Naive thymus-derived CD4-positive, alpha-beta T cell (primary cell): ENCODE measurements around the gene ZFP30. TPM values are rescaled to one million over a fixed set of nuclear protein-coding genes. Genes with fewer than 3 reads are reported as not detected.

Source experiments
- ATAC-seq: fragments of 150-1000 bp; cut with Tn5 transposase; 2 replicates; pipeline ENCODE4 v1.10.0; 2021; ENCODE audit warnings: mild to moderate bottlenecking, moderate library complexity
- CTCF ChIA-PET: fragments of 350-600 bp; sonication (Branson Sonifier 250); formaldehyde crosslinking; loops from one replicate; lab custom pipeline; 2021; ENCODE audit warnings: antibody characterized with exemption; lab: Charles Lee
- POLR2A ChIA-PET: fragments of 350-600 bp; sonication (Branson Sonifier 250); formaldehyde crosslinking; loops from one replicate; lab custom pipeline; 2021; ENCODE audit warnings: antibody characterized with exemption, inconsistent platforms; lab: Charles Lee
- DNase-seq, 9 donors: peaks; one replicate each; pipeline versions ENCODE4 v3.0.0 to v3.0.0-alpha.2; 2020 to 2022; ENCODE audit warnings: mixed read lengths in 1 of 9
- H3K27ac ChIP-seq: one replicate; pipeline ENCODE4 v1.7.0; 2013; ENCODE audit warnings: mild to moderate bottlenecking, low read depth, low read length, moderate library complexity
- H3K27me3 ChIP-seq, 2 donors: one replicate each; pipeline ENCODE4 v1.7.0; 2013; ENCODE audit warnings: low read length in 2 of 2, mild to moderate bottlenecking in 2 of 2, moderate library complexity in 2 of 2; ENCODE audit not compliant: control insufficient read depth in 2 of 2, insufficient read depth in 2 of 2
- H3K36me3 ChIP-seq, 3 experiments: 1 replicate in 2 of 3; 2 replicates in 1 of 3; pipeline ENCODE4 v1.7.0; 2013; ENCODE audit warnings: low read length in 3 of 3, mild to moderate bottlenecking in 3 of 3, moderate library complexity in 1 of 3; ENCODE audit not compliant: insufficient read depth in 3 of 3, control insufficient read depth in 2 of 3
- H3K4me1 ChIP-seq, 2 donors: one replicate each; pipeline ENCODE4 v1.7.0; 2013; ENCODE audit warnings: low read length in 2 of 2, mild to moderate bottlenecking in 2 of 2, moderate library complexity in 1 of 2; ENCODE audit not compliant: control insufficient read depth in 2 of 2, insufficient read depth in 2 of 2
- H3K4me3 ChIP-seq: 2 replicates; pipeline ENCODE4 v1.7.0; 2013; ENCODE audit warnings: mild to moderate bottlenecking, low read length
- H3K9me3 ChIP-seq, 3 experiments: 1 replicate in 2 of 3; 2 replicates in 1 of 3; pipeline ENCODE4 v1.7.0; 2013; ENCODE audit warnings: low read length in 3 of 3; ENCODE audit not compliant: control insufficient read depth in 2 of 3
- H3K27ac Mint-ChIP-seq, 9 donors: one replicate each; pipeline ENCODE4 v1.8.0; 2020 to 2022; ENCODE audit warnings: mixed read lengths in 9 of 9, mild to moderate bottlenecking in 8 of 9, moderate library complexity in 5 of 9, inconsistent platforms in 2 of 9
- H3K27me3 Mint-ChIP-seq, 5 donors: one replicate each; pipeline ENCODE4 v1.8.0; 2021 to 2022; ENCODE audit warnings: mixed read lengths in 5 of 5, mild to moderate bottlenecking in 1 of 5
- H3K36me3 Mint-ChIP-seq, 5 donors: one replicate each; pipeline ENCODE4 v1.8.0; 2020 to 2022; ENCODE audit warnings: mixed read lengths in 5 of 5, mild to moderate bottlenecking in 3 of 5, inconsistent platforms in 1 of 5
- H3K4me1 Mint-ChIP-seq, 7 donors: one replicate each; pipeline ENCODE4 v1.8.0; 2020 to 2022; ENCODE audit warnings: mixed read lengths in 7 of 7, mild to moderate bottlenecking in 3 of 7, inconsistent platforms in 1 of 7
- H3K4me3 Mint-ChIP-seq, 10 donors: one replicate each; pipeline ENCODE4 v1.8.0; 2020 to 2022; ENCODE audit warnings: mild to moderate bottlenecking in 10 of 10, mixed read lengths in 10 of 10, moderate library complexity in 6 of 10, inconsistent platforms in 2 of 10
- H3K9me3 Mint-ChIP-seq, 11 donors: one replicate each; pipeline ENCODE4 v1.8.0; 2020 to 2022; ENCODE audit warnings: mixed read lengths in 11 of 11, mild to moderate bottlenecking in 4 of 11, inconsistent platforms in 1 of 11, moderate library complexity in 1 of 11
- intact Hi-C, 2 donors: fragments of 100-400 bp; cut with micrococcal nuclease; formaldehyde crosslinking; loops; one replicate each; pipeline ENCODE4 v1.15.1; 2023
- polyA plus RNA-seq, 2 donors: library from polyadenylated mRNA; unstranded; fragments of 300-500 nt; fragmentation: Illumina TruSeq; gene quantifications; one replicate each; pipeline ENCODE4 v1.2.3, GENCODE V29; 2021
- total RNA-seq, 6 experiments: library from RNA in 5 of 6; stranded (reverse) in 5 of 6; gene quantifications; 1 replicate in 5 of 6; 2 replicates in 1 of 6; pipeline ENCODE4 v1.2.3 and lab custom pipeline; 2021 to 2026

ZFP30 gene
- total and polyA plus RNA-seq, 7 experiments from 2014 or later: 2.7 to 18.9 (median 10.7) TPM

DNA sequence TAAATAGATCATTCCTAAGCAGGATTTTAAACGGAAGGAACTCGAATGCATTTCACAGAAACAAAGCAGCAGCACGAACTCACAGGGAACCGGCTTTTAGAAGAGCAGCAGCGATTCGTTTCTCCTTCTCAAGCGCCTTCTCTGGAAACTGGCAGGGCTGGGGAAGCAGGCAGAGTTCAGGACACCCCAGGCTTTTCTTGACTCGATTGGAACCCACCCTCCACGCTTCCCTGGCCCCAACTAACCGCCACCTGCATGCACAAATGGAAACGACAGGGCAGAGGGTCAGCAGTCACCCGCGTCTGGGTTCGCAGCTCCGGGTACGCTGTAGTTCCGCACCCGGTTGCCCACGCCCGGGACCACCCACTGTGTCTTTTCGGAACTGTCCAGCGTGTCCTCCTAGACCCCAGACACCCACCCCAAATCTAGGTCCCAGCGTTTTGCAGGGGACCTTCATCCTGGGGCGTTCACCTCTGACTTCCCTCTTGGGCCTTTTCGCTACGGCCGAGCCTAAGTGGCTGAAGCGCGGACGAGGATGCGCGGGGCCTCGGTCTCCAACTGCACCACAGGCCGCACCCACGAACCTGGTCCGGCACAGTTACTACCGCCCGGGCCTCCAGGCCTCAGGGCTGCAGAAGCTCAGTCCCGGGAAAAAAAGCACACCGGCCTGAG is 500 bp downstream of the ZFP30 start:
- Mint-ChIP-seq H3K36me3 (peaks cover 0 to 38% (median 12%) of the 10 kb centered on the region in 5 donors), H3K4me3 (peak overlapping the region; percentile 82 to 99 (median 96)), H3K4me1 (peaks cover 28 to 40% (median 34%) of the 10 kb centered on the region in 7 donors), H3K9me3 (peaks cover 0 to 40% (median 3%) of the 10 kb centered on the region in 11 donors), H3K27me3 (peaks cover 0 to 3% (median 0%) of the 10 kb centered on the region in 5 donors), H3K27ac (peak overlapping the region; percentile 81 to 99 (median 96))
- ChIA-PET CTCF (no interaction called here), POLR2A (interaction anchor here (0.9 to 1.3 kb wide), 3 partner anchors 36 to 186 kb away, joined by 3 to 7 read pairs (median 3); partner anchors contain the start of genes ZNF540, ZNF570 and ZNF571)
- intact Hi-C loops: loop anchor here (1.0 to 10.0 kb wide), 14 partner anchors 38 to 1440 kb away; partner anchors contain the start of genes ZNF527 (in 2 of the 2), ZNF540 (in 2 of the 2), ZNF571 (in 2 of the 2) and ZNF573 (in 2 of the 2)
- peak; percentile 25 for ATAC-seq
- Histone ChIP-seq H3K9me3 (no peaks in the 10 kb centered on the region), H3K27me3 (no peaks in the 10 kb centered on the region), H3K4me3 (peak overlapping the region; percentile 95), H3K4me1 (peaks cover 8 to 16% of the 10 kb centered on the region in 2 donors), H3K27ac (peak overlapping the region; percentile 89), H3K36me3 (peaks cover 0 to 15% (median 0%) of the 10 kb centered on the region in 3 experiments)
- peak in 8 of 9 donors; percentile 8 to 37 (median 20) for DNase-seq

DNA sequence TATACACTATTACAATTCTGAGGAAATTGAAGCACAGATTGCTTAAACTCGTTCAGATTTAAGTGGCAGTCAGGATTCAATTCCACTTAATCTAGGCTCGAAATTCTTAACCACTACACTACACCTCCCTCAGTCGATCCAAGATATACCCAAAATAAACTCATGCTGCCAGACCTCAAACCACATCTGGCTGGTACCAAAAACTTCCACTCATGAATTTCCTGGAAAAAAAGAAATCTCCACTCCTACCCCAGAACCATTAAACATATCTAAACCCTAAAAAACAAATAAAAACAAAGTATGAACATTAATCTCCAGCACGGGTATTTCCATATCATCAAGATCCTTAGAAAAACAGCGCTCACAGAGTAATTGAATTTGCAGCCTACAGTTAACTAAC is 1.1 kb downstream of the ZFP30 start:
- no peak for ATAC-seq
- intact Hi-C loops: loop anchor here (10.0 kb wide), 5 partner anchors 439 to 1439 kb away; partner anchors contain the start of genes KCNK6 (in 1 of the 2), YIF1B (in 1 of the 2), ZNF146 (in 1 of the 2) and ZNF383 (in 1 of the 2)
- ChIA-PET POLR2A (interaction anchor here (1.4 kb wide), 1 partner anchor 60 kb away, joined by 3 read pairs; the partner anchor contains the start of gene ZNF571), CTCF (no interaction called here)
- peaks cover 0 to 3% (median 0%) of the 10 kb centered on the region in 5 donors for H3K27me3 Mint-ChIP-seq
- peaks cover 0 to 41% (median 4%) of the 10 kb centered on the region in 11 donors for H3K9me3 Mint-ChIP-seq
- H3K27me3 ChIP-seq: no peaks in the 10 kb centered on the region
- H3K27ac Mint-ChIP-seq: peak overlapping the region; percentile 81 to 99 (median 96)
- H3K36me3 ChIP-seq: peaks cover 0 to 15% (median 0%) of the 10 kb centered on the region in 3 experiments
- peak overlapping the region; percentile 89 for H3K27ac ChIP-seq
- peaks cover 0 to 42% (median 17%) of the 10 kb centered on the region in 5 donors for H3K36me3 Mint-ChIP-seq
- peak overlapping the region; percentile 82 to 99 (median 96) for H3K4me3 Mint-ChIP-seq
- H3K4me1 ChIP-seq: peaks cover 8 to 16% of the 10 kb centered on the region in 2 donors
- H3K4me1 Mint-ChIP-seq: peaks cover 28 to 40% (median 34%) of the 10 kb centered on the region in 7 donors
- no peaks in the 10 kb centered on the region for H3K9me3 ChIP-seq
- DNase-seq: peak in 3 of 9 donors; percentile 2 to 18 (median 7)
- H3K4me3 ChIP-seq: peak overlapping the region; percentile 95

GRCh38 chr19:37635076-37636056 is 19.9 kb downstream of the ZFP30 start:
- Mint-ChIP-seq H3K36me3 (peaks cover 32 to 57% (median 50%) of the 10 kb centered on the region in 5 donors), H3K4me1 (peaks cover 0 to 2% (median 0%) of the 10 kb centered on the region in 7 donors), H3K27ac (no peak overlapping the region), H3K4me3 (no peak overlapping the region), H3K9me3 (peaks cover 9 to 94% (median 56%) of the 10 kb centered on the region in 11 donors), H3K27me3 (no peaks in the 10 kb centered on the region)
- H3K4me1 ChIP-seq: no peaks in the 10 kb centered on the region
- POLR2A ChIA-PET: no interaction called here
- H3K4me3 ChIP-seq: no peak overlapping the region
- intact Hi-C loops: no loop called here
- no peaks in the 10 kb centered on the region for H3K27me3 ChIP-seq
- no peak overlapping the region for H3K27ac ChIP-seq
- peaks cover 24 to 87% (median 25%) of the 10 kb centered on the region in 3 experiments for H3K9me3 ChIP-seq
- ATAC-seq (no peak), DNase-seq (no peak)
- CTCF ChIA-PET: no interaction called here
- peaks cover 3 to 31% (median 4%) of the 10 kb centered on the region in 3 experiments for H3K36me3 ChIP-seq

DNA sequence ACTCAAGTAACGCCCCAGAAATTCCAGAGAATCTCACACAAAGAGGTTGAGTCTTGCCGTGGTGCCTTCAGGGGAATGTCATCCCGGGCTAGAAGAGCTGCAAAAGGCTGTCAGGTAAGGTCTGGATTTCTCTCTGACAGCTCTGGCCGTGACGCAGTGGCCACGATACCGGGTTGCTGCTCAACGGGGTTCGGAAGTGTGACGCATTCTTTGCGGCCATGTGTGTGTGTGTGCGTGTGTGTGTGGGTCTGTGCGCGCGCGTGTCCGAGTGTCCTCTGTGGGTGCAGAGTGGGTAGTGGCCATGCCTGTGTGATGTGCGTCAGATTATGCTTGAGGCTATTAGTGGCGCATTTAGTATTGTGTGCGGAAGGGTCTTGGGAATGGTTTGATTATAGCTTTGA is 60.3 kb downstream of the ZFP30 start:
- Mint-ChIP-seq H3K9me3 (peaks cover 5 to 75% (median 36%) of the 10 kb centered on the region in 11 donors), H3K27me3 (no peaks in the 10 kb centered on the region), H3K27ac (peak overlapping the region; percentile 93 to 100 (median 99)), H3K4me1 (peaks cover 13 to 56% (median 39%) of the 10 kb centered on the region in 7 donors), H3K4me3 (peak overlapping the region; percentile 94 to 100 (median 98)), H3K36me3 (peaks cover 27 to 68% (median 48%) of the 10 kb centered on the region in 5 donors)
- Histone ChIP-seq H3K4me1 (peaks cover 7 to 18% of the 10 kb centered on the region in 2 donors), H3K36me3 (peaks cover 5 to 27% (median 8%) of the 10 kb centered on the region in 3 experiments), H3K27ac (peak overlapping the region; percentile 93), H3K9me3 (peaks cover 0 to 4% (median 0%) of the 10 kb centered on the region in 3 experiments), H3K4me3 (peak overlapping the region; percentile 80), H3K27me3 (no peaks in the 10 kb centered on the region)
- POLR2A ChIA-PET: interaction anchor here (0.6 to 7.0 kb wide), 18 partner anchors 20 to 1380 kb away, joined by 3 to 53 read pairs (median 4); partner anchors contain the start of genes SIPA1L3, WDR87, ZFP30 and ZNF146
- DNase-seq (peak in 4 of 9 donors; percentile 40 to 80 (median 57)), ATAC-seq (peak; percentile 60)
- intact Hi-C loops: loop anchor here (1.0 to 10.0 kb wide), 24 partner anchors 60 to 1480 kb away; partner anchors contain the start of genes ZFP30 (in 2 of the 2), ZNF420 (in 2 of the 2), ZNF527 (in 2 of the 2) and ZNF568 (in 2 of the 2)
- CTCF ChIA-PET: interaction anchor here (0.5 to 0.6 kb wide), 2 partner anchors 69 to 173 kb away, joined by 3 to 7 read pairs; no protein-coding TSS in a partner anchor

DNA sequence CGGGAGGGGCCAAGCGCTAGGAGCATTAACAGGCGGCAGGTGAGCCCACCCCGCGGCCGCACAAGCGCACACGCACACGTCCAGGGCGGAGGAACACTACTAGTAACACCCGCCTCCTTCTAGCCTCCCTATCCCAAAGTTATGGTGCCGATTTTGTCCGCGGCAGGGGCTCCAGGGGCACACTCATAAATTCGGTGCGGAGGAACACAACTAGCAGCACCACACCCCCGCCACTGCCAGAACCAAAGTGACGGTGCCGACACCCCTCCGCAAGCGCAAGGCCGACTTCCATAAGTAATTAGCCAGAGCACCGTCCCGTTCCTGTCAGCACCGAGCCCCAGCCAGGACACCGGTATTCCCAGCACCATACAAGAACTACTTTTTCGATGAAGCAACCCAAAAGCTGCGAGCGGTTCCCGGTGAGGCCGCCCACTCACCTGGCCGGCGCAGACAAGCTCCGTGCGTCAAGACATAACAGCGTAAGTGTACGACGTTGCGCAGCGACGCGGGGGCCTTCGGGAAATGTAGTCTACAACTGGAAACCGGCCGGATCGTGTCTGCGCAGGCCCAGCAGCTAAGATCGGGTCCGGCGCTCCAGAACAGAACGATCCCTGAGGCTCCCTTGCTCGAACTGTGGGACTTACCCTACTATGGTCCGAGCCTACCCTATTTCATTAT is 60.8 kb downstream of the ZFP30 start, which contains the start of the genes ZNF540 and ZNF571:
ZNF540 (plus strand) TSS at position 573 of the 678 bp plus-strand sequence. CDS start 3,572 bp downstream, outside the sequence.
ZNF571 (minus strand) TSS at position 489 of the 678 bp plus-strand sequence. CDS start 8,116 bp downstream, outside the sequence.
- ATAC-seq (peak; percentile 96), DNase-seq (peak; percentile 70 to 95 (median 92))
- Histone ChIP-seq H3K27me3 (no peaks in the 10 kb centered on the region), H3K27ac (peak within 1 kb of the TSS; percentile 93), H3K4me3 (peak within 1 kb of the TSS; percentile 80), H3K36me3 (peaks cover 3 to 21% (median 5%) of the 10 kb centered on the region in 3 experiments), H3K9me3 (peaks cover 0 to 4% (median 0%) of the 10 kb centered on the region in 3 experiments), H3K4me1 (peaks cover 7 to 18% of the 10 kb centered on the region in 2 donors)
- Mint-ChIP-seq H3K27me3 (no peaks in the 10 kb centered on the region), H3K9me3 (peaks cover 5 to 75% (median 32%) of the 10 kb centered on the region in 11 donors), H3K36me3 (peaks cover 23 to 63% (median 48%) of the 10 kb centered on the region in 5 donors), H3K4me1 (peaks cover 13 to 56% (median 39%) of the 10 kb centered on the region in 7 donors), H3K4me3 (peak within 1 kb of the TSS; percentile 94 to 100 (median 98)), H3K27ac (peak within 1 kb of the TSS; percentile 93 to 100 (median 99))
- ChIA-PET POLR2A (interaction anchor here (0.6 to 7.0 kb wide), 20 partner anchors 19 to 1380 kb away, joined by 3 to 53 read pairs (median 4); partner anchors contain the start of genes SIPA1L3, WDR87, ZFP30 and ZNF146), CTCF (interaction anchor here (0.5 to 0.6 kb wide), 2 partner anchors 69 to 174 kb away, joined by 3 to 7 read pairs; no protein-coding TSS in a partner anchor)
- intact Hi-C loops: loop anchor here (1.0 to 10.0 kb wide), 23 partner anchors 61 to 1480 kb away; partner anchors contain the start of genes ZFP30 (in 2 of the 2), ZNF420 (in 2 of the 2), ZNF527 (in 2 of the 2) and ZNF568 (in 2 of the 2)
